GM21825 (cell line): Measurements from ENCODE around the gene ITIH5.

Experiments
- ATAC-seq: cut with Tn5 transposase; IDR thresholded peaks from one replicate; pipeline ENCODE4 v1.9.1; 2021; ENCODE audit warnings: mild to moderate bottlenecking, moderate library complexity; ENCODE audit not compliant: unreplicated experiment

ITIH5 gene

GRCh38 chr10:7553531-7553930, 113.2 kb downstream of the ITIH5 start:
- no peak for ATAC-seq

- no peak for ATAC-seq
Observed at GRCh38 chr10:7551950-7552716, 114.6 kb downstream of the ITIH5 start.

GRCh38 chr10:7551289-7551688, 115.5 kb downstream of the ITIH5 start:
- no peak for ATAC-seq

GRCh38 chr10:7550013-7550412, 116.8 kb downstream of the ITIH5 start:
- ATAC-seq, result no peak

GRCh38 chr10:7547829-7548228, 118.9 kb downstream of the ITIH5 start:
- no peak for ATAC-seq

GRCh38 chr10:7547206-7547605, 119.6 kb downstream of the ITIH5 start:
- ATAC-seq, result no peak

- ATAC-seq, result no peak
Observed at GRCh38 chr10:7546385-7546967, 120.3 kb downstream of the ITIH5 start.

GRCh38 chr10:7545792-7546191, 121.0 kb downstream of the ITIH5 start:
- no peak for ATAC-seq

- ATAC-seq, result no peak
Observed at GRCh38 chr10:7545261-7545660, 121.5 kb downstream of the ITIH5 start.

- no peak for ATAC-seq
Observed at GRCh38 chr10:7544203-7544602, 122.6 kb downstream of the ITIH5 start.

GRCh38 chr10:7542189-7542914, 124.4 kb downstream of the ITIH5 start:
- ATAC-seq, result no peak

GRCh38 chr10:7541137-7542087, 125.4 kb downstream of the ITIH5 start:
- ATAC-seq, result no peak

GRCh38 chr10:7538970-7539654, 127.7 kb downstream of the ITIH5 start:
- ATAC-seq, result no peak

- ATAC-seq, result no peak
Observed at GRCh38 chr10:7537126-7537525, 129.6 kb downstream of the ITIH5 start.

- peak; percentile 83 for ATAC-seq
Observed at GRCh38 chr10:7534480-7534852, 132.3 kb downstream of the ITIH5 start.

GRCh38 chr10:7533657-7534479, 132.9 kb downstream of the ITIH5 start:
- ATAC-seq, result peak; percentile 25

GRCh38 chr10:7532723-7533498, 133.9 kb downstream of the ITIH5 start:
- no peak for ATAC-seq

- ATAC-seq, result no peak
Observed at GRCh38 chr10:7529638-7530037, 137.1 kb downstream of the ITIH5 start.

GRCh38 chr10:7527468-7527867, 139.3 kb downstream of the ITIH5 start:
- no peak for ATAC-seq
